HL-60 (cell line): ENCODE data around the gene ALDH3A2.

ENCODE experiments used
- DNase-seq, 2 experiments: peaks; one replicate each; pipeline ENCODE4 v3.0.0-alpha.2; 2010 to 2020; ENCODE audit warnings: low read depth in 1 of 2, low spot score in 1 of 2
- H3K27ac ChIP-seq: fragments of 250-450 bp; sonication (Bioruptor Pico); replicated peaks from 2 replicates; pipeline ENCODE4 v1.5.1; 2020; ENCODE audit warnings: mild to moderate bottlenecking, moderate library complexity
- H3K27me3 ChIP-seq: fragments of 250-450 bp; sonication (Bioruptor Pico); 2 replicates; pipeline ENCODE4 v1.5.1; 2021; ENCODE audit warnings: mild to moderate bottlenecking, moderate library complexity; ENCODE audit not compliant: insufficient read depth, poor library complexity, severe bottlenecking
- H3K4me3 ChIP-seq: replicated peaks from 2 replicates; pipeline ENCODE4 v1.5.1; 2011; ENCODE audit warnings: mild to moderate bottlenecking, control low read depth, low read length; ENCODE audit not compliant: insufficient read depth
- GABPA ChIP-seq: IDR thresholded peaks from 2 replicates; pipeline ENCODE4 v1.6.1; 2012; ENCODE audit warnings: low read depth
- POLR2AphosphoS5 ChIP-seq: IDR thresholded peaks from 2 replicates; pipeline ENCODE4 v1.6.1; 2012; ENCODE audit warnings: low read depth
- SPI1 ChIP-seq: IDR thresholded peaks from 2 replicates; pipeline ENCODE4 v1.6.1; 2012; ENCODE audit warnings: low read depth, mild to moderate bottlenecking, borderline replicate concordance
- TF ChIP-seq, protein P1 (sequence below): IDR thresholded peaks from one replicate; pipeline ENCODE4 v1.5.1; 2011; ENCODE audit warnings: low read length, control low read depth, inconsistent platforms; ENCODE audit not compliant: insufficient read depth
- TF ChIP-seq, protein P2 (sequence below): IDR thresholded peaks from 2 replicates; pipeline ENCODE4 v1.6.1; 2012; ENCODE audit warnings: low read depth; ENCODE audit not compliant: insufficient replicate concordance

Gene ALDH3A2

DNA sequence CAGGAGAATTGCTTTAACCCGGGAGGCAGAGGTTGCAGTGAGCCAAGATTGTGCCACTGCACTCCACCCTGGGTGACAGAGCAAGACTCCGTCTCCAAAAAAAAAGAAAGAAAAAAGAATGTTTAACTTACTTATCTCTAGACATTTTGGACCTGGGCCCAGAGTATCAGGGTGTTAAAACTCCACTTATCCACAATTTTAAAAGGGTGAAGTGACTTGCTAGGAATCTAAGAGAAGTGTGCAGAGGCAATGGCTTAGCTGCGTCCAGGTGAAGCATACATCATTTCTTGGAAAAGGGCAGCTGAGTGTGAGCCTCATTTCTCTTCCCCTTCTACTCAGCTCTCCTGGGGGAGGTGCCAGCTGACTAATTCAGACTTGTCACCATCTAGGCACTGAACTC lies 25.1 kb downstream of the ALDH3A2 start:
- TF ChIP-seq SPI1, result no peak
- TF ChIP-seq, protein P1, sequence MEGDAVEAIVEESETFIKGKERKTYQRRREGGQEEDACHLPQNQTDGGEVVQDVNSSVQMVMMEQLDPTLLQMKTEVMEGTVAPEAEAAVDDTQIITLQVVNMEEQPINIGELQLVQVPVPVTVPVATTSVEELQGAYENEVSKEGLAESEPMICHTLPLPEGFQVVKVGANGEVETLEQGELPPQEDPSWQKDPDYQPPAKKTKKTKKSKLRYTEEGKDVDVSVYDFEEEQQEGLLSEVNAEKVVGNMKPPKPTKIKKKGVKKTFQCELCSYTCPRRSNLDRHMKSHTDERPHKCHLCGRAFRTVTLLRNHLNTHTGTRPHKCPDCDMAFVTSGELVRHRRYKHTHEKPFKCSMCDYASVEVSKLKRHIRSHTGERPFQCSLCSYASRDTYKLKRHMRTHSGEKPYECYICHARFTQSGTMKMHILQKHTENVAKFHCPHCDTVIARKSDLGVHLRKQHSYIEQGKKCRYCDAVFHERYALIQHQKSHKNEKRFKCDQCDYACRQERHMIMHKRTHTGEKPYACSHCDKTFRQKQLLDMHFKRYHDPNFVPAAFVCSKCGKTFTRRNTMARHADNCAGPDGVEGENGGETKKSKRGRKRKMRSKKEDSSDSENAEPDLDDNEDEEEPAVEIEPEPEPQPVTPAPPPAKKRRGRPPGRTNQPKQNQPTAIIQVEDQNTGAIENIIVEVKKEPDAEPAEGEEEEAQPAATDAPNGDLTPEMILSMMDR, result no peak
- TF ChIP-seq, protein P2, sequence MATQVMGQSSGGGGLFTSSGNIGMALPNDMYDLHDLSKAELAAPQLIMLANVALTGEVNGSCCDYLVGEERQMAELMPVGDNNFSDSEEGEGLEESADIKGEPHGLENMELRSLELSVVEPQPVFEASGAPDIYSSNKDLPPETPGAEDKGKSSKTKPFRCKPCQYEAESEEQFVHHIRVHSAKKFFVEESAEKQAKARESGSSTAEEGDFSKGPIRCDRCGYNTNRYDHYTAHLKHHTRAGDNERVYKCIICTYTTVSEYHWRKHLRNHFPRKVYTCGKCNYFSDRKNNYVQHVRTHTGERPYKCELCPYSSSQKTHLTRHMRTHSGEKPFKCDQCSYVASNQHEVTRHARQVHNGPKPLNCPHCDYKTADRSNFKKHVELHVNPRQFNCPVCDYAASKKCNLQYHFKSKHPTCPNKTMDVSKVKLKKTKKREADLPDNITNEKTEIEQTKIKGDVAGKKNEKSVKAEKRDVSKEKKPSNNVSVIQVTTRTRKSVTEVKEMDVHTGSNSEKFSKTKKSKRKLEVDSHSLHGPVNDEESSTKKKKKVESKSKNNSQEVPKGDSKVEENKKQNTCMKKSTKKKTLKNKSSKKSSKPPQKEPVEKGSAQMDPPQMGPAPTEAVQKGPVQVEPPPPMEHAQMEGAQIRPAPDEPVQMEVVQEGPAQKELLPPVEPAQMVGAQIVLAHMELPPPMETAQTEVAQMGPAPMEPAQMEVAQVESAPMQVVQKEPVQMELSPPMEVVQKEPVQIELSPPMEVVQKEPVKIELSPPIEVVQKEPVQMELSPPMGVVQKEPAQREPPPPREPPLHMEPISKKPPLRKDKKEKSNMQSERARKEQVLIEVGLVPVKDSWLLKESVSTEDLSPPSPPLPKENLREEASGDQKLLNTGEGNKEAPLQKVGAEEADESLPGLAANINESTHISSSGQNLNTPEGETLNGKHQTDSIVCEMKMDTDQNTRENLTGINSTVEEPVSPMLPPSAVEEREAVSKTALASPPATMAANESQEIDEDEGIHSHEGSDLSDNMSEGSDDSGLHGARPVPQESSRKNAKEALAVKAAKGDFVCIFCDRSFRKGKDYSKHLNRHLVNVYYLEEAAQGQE, result no peak
- no peak for TF ChIP-seq POLR2AphosphoS5
- no peak for TF ChIP-seq GABPA
- H3K27ac ChIP-seq, result no peak overlapping the region
- H3K4me3 ChIP-seq, result no peak overlapping the region
- no peak for DNase-seq
- no peaks in the 10 kb centered on the region for H3K27me3 ChIP-seq

DNA sequence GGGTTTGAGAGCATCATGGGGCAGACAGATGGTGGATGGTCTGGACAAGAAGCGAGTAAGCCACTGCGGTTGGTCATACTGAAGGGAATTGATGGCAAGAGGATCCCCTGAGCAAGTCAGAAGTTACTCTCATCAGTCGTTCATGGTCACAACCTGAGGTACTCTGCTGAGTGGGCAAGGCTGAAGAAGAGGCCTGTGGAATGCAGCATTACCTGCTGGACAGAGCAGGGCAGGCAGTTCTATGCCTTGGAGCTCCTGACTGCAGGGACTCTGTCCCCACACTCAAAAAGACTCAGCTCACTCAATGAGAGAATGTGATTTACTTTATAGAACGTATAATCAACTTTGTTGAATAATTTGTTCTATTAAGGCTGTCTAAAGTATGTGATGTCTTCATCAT lies 28.3 kb downstream of the ALDH3A2 start:
- Histone ChIP-seq H3K27ac (no peak overlapping the region), H3K4me3 (no peak overlapping the region), H3K27me3 (no peaks in the 10 kb centered on the region)
- DNase-seq, result no peak
- TF ChIP-seq GABPA, result no peak
- TF ChIP-seq, protein P2, result no peak
- TF ChIP-seq, protein P1, result no peak
- TF ChIP-seq POLR2AphosphoS5, result no peak
- TF ChIP-seq SPI1, result no peak

DNA sequence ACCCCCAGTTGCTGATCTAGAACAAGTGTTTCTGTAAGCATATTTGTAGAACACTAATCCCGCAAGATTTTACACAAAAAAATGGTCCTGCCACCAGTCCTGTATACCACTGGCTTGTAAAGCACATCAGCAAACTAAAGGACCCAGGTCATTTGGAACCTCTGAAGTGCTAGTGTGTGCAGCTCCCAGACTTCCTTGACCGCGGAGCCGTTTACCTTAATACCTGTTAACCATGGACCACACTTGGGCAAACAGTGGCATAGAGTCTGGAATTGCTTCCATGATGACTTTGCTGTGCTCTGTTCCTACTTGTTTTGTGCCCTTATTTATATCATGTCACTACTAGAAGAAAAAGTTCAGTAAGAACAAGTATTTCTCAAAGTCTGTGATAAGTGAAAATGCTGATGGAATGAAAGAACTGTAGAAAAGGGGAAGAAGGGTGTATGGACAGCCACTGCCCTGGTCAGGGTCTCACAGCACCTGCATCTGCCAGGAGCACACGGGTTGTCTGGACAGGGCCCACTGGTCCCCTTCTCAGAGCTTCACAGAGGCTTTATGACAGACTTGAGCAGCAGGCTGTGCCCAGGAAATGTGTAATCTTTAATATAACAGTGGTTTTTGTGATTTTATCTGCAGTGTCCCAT lies 29.3 kb downstream of the ALDH3A2 start:
- TF ChIP-seq, protein P2, result no peak
- TF ChIP-seq POLR2AphosphoS5, result no peak
- TF ChIP-seq SPI1, result no peak
- no peak for TF ChIP-seq GABPA
- TF ChIP-seq, protein P1, result no peak
- no peak for DNase-seq
- H3K27me3 ChIP-seq, result no peaks in the 10 kb centered on the region
- no peak overlapping the region for H3K27ac ChIP-seq
- H3K4me3 ChIP-seq, result no peak overlapping the region
